T-helper 22 cell (primary cell): Measurements from ENCODE around the gene SKIDA1.
A peak's percentile ranks its signal among the peaks of the same experiment; 100 is the strongest.
"Not testable (repeated sequence)": the region's sequence is repeated elsewhere in the genome, so short reads cannot be mapped to it uniquely, and the experiment has no call there.

ENCODE experiments used
- DNase-seq: peaks from one replicate; pipeline ENCODE4 v3.0.0-alpha.2; 2020; ENCODE audit warnings: low read depth

The SKIDA1 gene

GRCh38 chr10:21525367-21526187 lies at the start of gene SKIDA1:
TSS of gene SKIDA1 (minus strand) at chr10:21525682. CDS start at chr10:21517822, 7,860 bp downstream.
- peak; percentile 40 for DNase-seq

- DNase-seq: not testable (repeated sequence)
Observed at GRCh38 chr10:21574514-21574913, 49.0 kb upstream of the SKIDA1 start.

- DNase-seq: no peak
Observed at GRCh38 chr10:21572578-21572977, 47.1 kb upstream of the SKIDA1 start.

- no peak for DNase-seq
Observed at GRCh38 chr10:21570761-21571521, 45.5 kb upstream of the SKIDA1 start.

- DNase-seq: not testable (repeated sequence)
Observed at GRCh38 chr10:21558984-21559383, 33.5 kb upstream of the SKIDA1 start.

GRCh38 chr10:21556527-21556926 lies 31.0 kb upstream of the SKIDA1 start:
- no peak for DNase-seq

- no peak for DNase-seq
Observed at GRCh38 chr10:21552638-21553037, 27.2 kb upstream of the SKIDA1 start.

- no peak for DNase-seq
Observed at GRCh38 chr10:21547246-21547645, 21.8 kb upstream of the SKIDA1 start.

GRCh38 chr10:21540701-21541100 lies 15.2 kb upstream of the SKIDA1 start:
- DNase-seq: not testable (repeated sequence)

- no peak for DNase-seq
Observed at GRCh38 chr10:21536874-21537273, 11.4 kb upstream of the SKIDA1 start.

GRCh38 chr10:21535976-21536375 lies 10.5 kb upstream of the SKIDA1 start:
- not testable (repeated sequence) for DNase-seq

- no peak for DNase-seq
Observed at GRCh38 chr10:21535494-21535965, 10.0 kb upstream of the SKIDA1 start.

GRCh38 chr10:21534604-21535493 lies 9.4 kb upstream of the SKIDA1 start:
- peak; percentile 43 for DNase-seq

GRCh38 chr10:21534280-21534586 lies 8.8 kb upstream of the SKIDA1 start:
- no peak for DNase-seq

- DNase-seq: peak; percentile 91
Observed at GRCh38 chr10:21533467-21534279, 8.2 kb upstream of the SKIDA1 start, which contains the start of gene MLLT10. TSS of gene MLLT10 (plus strand) at chr10:21534232. CDS start at chr10:21534645, 413 bp downstream.

GRCh38 chr10:21532694-21533466 lies 7.4 kb upstream of the SKIDA1 start:
- DNase-seq: no peak

- no peak for DNase-seq
Observed at GRCh38 chr10:21531164-21531563, 5.7 kb upstream of the SKIDA1 start.

- no peak for DNase-seq
Observed at GRCh38 chr10:21530641-21531040, 5.2 kb upstream of the SKIDA1 start.

GRCh38 chr10:21530168-21530567 lies 4.7 kb upstream of the SKIDA1 start:
- DNase-seq: no peak
